H1 (cell line): ENCODE measurements around the gene PRDX3. TPM values are rescaled to one million over a fixed set of nuclear protein-coding genes. Genes with fewer than 3 reads are reported as not detected.

Source experiments
- CTCF ChIA-PET: fragments of 300-600 bp; sonication (Branson Sonifier 250); formaldehyde crosslinking; loops from one replicate; lab custom pipeline; 2021; ENCODE audit not compliant: partially characterized antibody; lab: Charles Lee
- POLR2A ChIA-PET: fragments of 300-600 bp; sonication (Branson Sonifier 250); formaldehyde crosslinking; loops from one replicate; lab custom pipeline; 2021; ENCODE audit warnings: inconsistent platforms; ENCODE audit not compliant: partially characterized antibody; lab: Charles Lee
- DNase-seq, 2 experiments: peaks; one replicate each; pipeline versions ENCODE4 v3.0.0 to v3.0.0-alpha.2; 2010 to 2022; ENCODE audit warnings: low spot score in 2 of 2, low read depth in 1 of 2, mixed read lengths in 1 of 2
- FAIRE-seq: peaks from 2 replicates; lab custom pipeline; 2011; peaks lifted over from hg19 to GRCh38; lab: Jason Lieb, UNC
- H2AFZ ChIP-seq: 2 replicates; pipeline ENCODE4 v1.8.1; 2012; ENCODE audit warnings: low read length, inconsistent platforms
- H2AK5ac ChIP-seq: 2 replicates; pipeline ENCODE4 v1.6.1; 2013; ENCODE audit warnings: low read depth, low read length
- H2BK120ac ChIP-seq: replicated peaks from 2 replicates; pipeline ENCODE3; 2013; ENCODE audit warnings: low read depth, low read length, inconsistent platforms
- H2BK12ac ChIP-seq: 2 replicates; pipeline ENCODE4 v1.6.1; 2013; ENCODE audit warnings: low read depth, low read length
- H2BK15ac ChIP-seq: 2 replicates; pipeline ENCODE4 v1.6.1; 2013; ENCODE audit warnings: low read length
- H2BK20ac ChIP-seq: 2 replicates; pipeline ENCODE4 v1.6.1; 2013; ENCODE audit warnings: low read length
- H2BK5ac ChIP-seq: 2 replicates; pipeline ENCODE4 v1.6.1; 2013; ENCODE audit warnings: low read depth, low read length
- H3K14ac ChIP-seq: 2 replicates; pipeline ENCODE4 v1.6.1; 2013; ENCODE audit warnings: inconsistent platforms; ENCODE audit not compliant: insufficient read length
- H3K18ac ChIP-seq: 2 replicates; pipeline ENCODE4 v1.6.1; 2013; ENCODE audit warnings: low read length; ENCODE audit errors: extremely low read depth
- H3K23ac ChIP-seq: 2 replicates; pipeline ENCODE4 v1.6.1; 2013; ENCODE audit warnings: inconsistent platforms; ENCODE audit not compliant: insufficient read length
- H3K23me2 ChIP-seq: 2 replicates; pipeline ENCODE4 v1.6.1; 2013; ENCODE audit warnings: low read depth, low read length
- H3K27ac ChIP-seq: 2 replicates; pipeline ENCODE4 v1.6.1; 2011; ENCODE audit warnings: low read depth, low read length, inconsistent platforms
- H3K27me3 ChIP-seq, 4 experiments: replicated peaks in 1 of 4; 1 replicate in 1 of 4; 2 replicates in 3 of 4; pipeline versions ENCODE4 v1.6.1 to v1.8.1; 2011 to 2013; ENCODE audit warnings: low read length in 3 of 4, mild to moderate bottlenecking in 3 of 4, inconsistent platforms in 2 of 4, mixed read lengths in 2 of 4, moderate library complexity in 1 of 4; ENCODE audit not compliant: control insufficient read depth in 3 of 4, insufficient read depth in 3 of 4; ENCODE audit errors: extremely low read depth in 1 of 4
- H3K36me3 ChIP-seq, 4 experiments: 2 replicates each; pipeline versions ENCODE4 v1.6.1 to v1.8.1; 2011 to 2013; ENCODE audit warnings: mild to moderate bottlenecking in 4 of 4, low read length in 3 of 4, moderate library complexity in 2 of 4, control low read depth in 1 of 4, inconsistent platforms in 1 of 4; ENCODE audit not compliant: insufficient read depth in 4 of 4, control insufficient read depth in 2 of 4
- H3K4ac ChIP-seq: replicated peaks from 2 replicates; pipeline ENCODE3; 2013; ENCODE audit warnings: low read length, low read depth, mixed read lengths, inconsistent platforms; ENCODE audit not compliant: insufficient read length
- H3K4me1 ChIP-seq, 4 experiments: replicated peaks in 1 of 4; 1 replicate in 1 of 4; 2 replicates in 3 of 4; pipeline versions ENCODE4 v1.6.1 to v1.8.1; 2011 to 2013; ENCODE audit warnings: low read length in 3 of 4, inconsistent platforms in 2 of 4, mixed read lengths in 1 of 4; ENCODE audit not compliant: insufficient read depth in 4 of 4, control insufficient read depth in 3 of 4
- H3K4me2 ChIP-seq, 2 experiments: 2 replicates each; pipeline versions ENCODE4 v1.6.1 to v1.8.1; 2011 to 2013; ENCODE audit warnings: low read depth in 2 of 2, low read length in 2 of 2, control low read depth in 1 of 2, inconsistent platforms in 1 of 2, mild to moderate bottlenecking in 1 of 2; ENCODE audit not compliant: insufficient read depth in 1 of 2
- H3K4me3 ChIP-seq, 4 experiments: fragments of 200-600, 300-600 bp in 1 of 4; sonication (generic), shearing (Covaris generic), sonication (Bioruptor Twin) in 1 of 4; 2 replicates each; pipeline versions ENCODE4 v1.5.1 to v1.8.1; 2011 to 2016; ENCODE audit warnings: low read length in 4 of 4, low read depth in 3 of 4, control low read depth in 2 of 4, inconsistent platforms in 2 of 4, mild to moderate bottlenecking in 2 of 4, mixed read lengths in 1 of 4, moderate library complexity in 1 of 4; ENCODE audit not compliant: insufficient read depth in 2 of 4; ENCODE audit errors: extremely low read depth in 1 of 4
- H3K56ac ChIP-seq: replicated peaks from 2 replicates; pipeline ENCODE3; 2013; ENCODE audit warnings: low read depth, mild to moderate bottlenecking, mixed read lengths, low read length, inconsistent platforms; ENCODE audit not compliant: insufficient read length
- H3K79me1 ChIP-seq: 2 replicates; pipeline ENCODE4 v1.6.1; 2013; ENCODE audit warnings: low read depth, low read length, control low read depth
- H3K79me2 ChIP-seq, 2 experiments: 2 replicates each; pipeline versions ENCODE4 v1.6.1 to v1.8.1; 2012 to 2013; ENCODE audit warnings: low read length in 2 of 2, mild to moderate bottlenecking in 2 of 2, inconsistent platforms in 1 of 2; ENCODE audit not compliant: insufficient read depth in 2 of 2, control insufficient read depth in 1 of 2
- H3K9ac ChIP-seq, 4 experiments: replicated peaks in 1 of 4; 1 replicate in 1 of 4; 2 replicates in 3 of 4; pipeline versions ENCODE4 v1.6.1 to v1.8.1; 2011 to 2013; ENCODE audit warnings: low read depth in 3 of 4, low read length in 3 of 4, control low read depth in 2 of 4, mild to moderate bottlenecking in 2 of 4, moderate library complexity in 2 of 4, inconsistent platforms in 1 of 4; ENCODE audit errors: extremely low read depth in 1 of 4
- H3K9me3 ChIP-seq, 2 experiments: 2 replicates each; pipeline versions ENCODE4 v1.6.1 to v1.8.1; 2012 to 2013; ENCODE audit warnings: mild to moderate bottlenecking in 2 of 2, moderate library complexity in 2 of 2, control low read depth in 1 of 2, inconsistent platforms in 1 of 2, low read depth in 1 of 2, low read length in 1 of 2, mixed read lengths in 1 of 2; ENCODE audit not compliant: insufficient read depth in 2 of 2
- H4K20me1 ChIP-seq, 2 experiments: replicated peaks in 1 of 2; 2 replicates each; pipeline versions ENCODE3 to v1.8.1; 2011 to 2013; ENCODE audit warnings: inconsistent platforms in 2 of 2, low read length in 2 of 2, mild to moderate bottlenecking in 1 of 2; ENCODE audit not compliant: insufficient read depth in 2 of 2, control insufficient read depth in 1 of 2
- H4K5ac ChIP-seq: 2 replicates; pipeline ENCODE4 v1.6.1; 2013; ENCODE audit warnings: low read length, low read depth, mixed read lengths, inconsistent platforms; ENCODE audit not compliant: insufficient read length
- H4K8ac ChIP-seq: 2 replicates; pipeline ENCODE4 v1.8.0; 2013; ENCODE audit warnings: mild to moderate bottlenecking, moderate library complexity, low read length, inconsistent platforms; ENCODE audit not compliant: insufficient read depth; ENCODE audit errors: extremely low read depth
- H4K91ac ChIP-seq: replicated peaks from 2 replicates; pipeline ENCODE3; 2013; ENCODE audit warnings: low read length, mixed read lengths, inconsistent platforms; ENCODE audit not compliant: insufficient read length
- ASH2L ChIP-seq: fragments of 200-600, 300-600 bp; sonication (generic); IDR thresholded peaks from one replicate; pipeline ENCODE4 v1.7.1; 2017; ENCODE audit warnings: low read length
- ATF2 ChIP-seq: IDR thresholded peaks from 2 replicates; pipeline ENCODE4 v1.6.1; 2012; ENCODE audit warnings: low read length, inconsistent platforms
- CBX5 ChIP-seq: fragments of 300-800, 300-1000 bp; sonication (generic); IDR thresholded peaks from 2 replicates; pipeline ENCODE4 v1.7.1; 2016; ENCODE audit warnings: antibody characterized with exemption, low read length, low read depth
- CHD1 ChIP-seq: IDR thresholded peaks from 2 replicates; pipeline ENCODE4 v1.6.1; 2012; ENCODE audit warnings: low read depth, low read length, improper control_type of control experiment
- EP300 ChIP-seq, 2 experiments: IDR thresholded peaks; 1 replicate in 1 of 2; 2 replicates in 1 of 2; pipeline ENCODE4 v1.6.1; 2011 to 2012; ENCODE audit warnings: low read depth in 2 of 2, low read length in 2 of 2, mild to moderate bottlenecking in 2 of 2, borderline replicate concordance in 1 of 2, inconsistent platforms in 1 of 2, moderate library complexity in 1 of 2
- FOSL1 ChIP-seq: IDR thresholded peaks from 2 replicates; pipeline ENCODE4 v1.6.1; 2011; ENCODE audit warnings: mild to moderate bottlenecking, low read depth, low read length, moderate library complexity; ENCODE audit not compliant: insufficient read depth
- PHF8 ChIP-seq: fragments of 200-600 bp; sonication (generic); conservative IDR thresholded peaks from 2 replicates; pipeline ENCODE4 v1.7.1; 2012; ENCODE audit warnings: low read depth, mild to moderate bottlenecking, inconsistent platforms, low read length, moderate library complexity
- SIN3A ChIP-seq, 2 experiments: IDR thresholded peaks in 1 of 2; conservative IDR thresholded peaks in 1 of 2; 2 replicates each; pipeline ENCODE4 v1.6.1; 2011 to 2012; ENCODE audit warnings: low read length in 2 of 2, improper control_type of control experiment in 1 of 2, low read depth in 1 of 2, mild to moderate bottlenecking in 1 of 2
- SRF ChIP-seq: IDR thresholded peaks from 2 replicates; pipeline ENCODE4 v1.6.1; 2011; ENCODE audit warnings: mild to moderate bottlenecking, low read depth, low read length, moderate library complexity
- YY1 ChIP-seq: IDR thresholded peaks from 2 replicates; pipeline ENCODE4 v1.6.1; 2011; ENCODE audit warnings: low read depth, mild to moderate bottlenecking, low read length
- WGBS, 2 experiments: shearing (Covaris generic) in 1 of 2; methylation state at CpG; one replicate each; pipeline versions ENCODE4 v1.1.6 to v1.1.7; 2013 to 2015; ENCODE audit warnings: low lambda C conversion rate in 2 of 2, mixed read lengths in 2 of 2, inconsistent platforms in 1 of 2, low coverage in 1 of 2, missing lambda C conversion rate in 1 of 2; ENCODE audit not compliant: insufficient replicate concordance in 2 of 2, insufficient coverage in 1 of 2, insufficient read length in 1 of 2; ENCODE audit errors: extremely low coverage in 1 of 2, missing lambda C conversion rate in 1 of 2; 5-methylcytosine and 5-hydroxymethylcytosine counted together
- polyA plus RNA-seq, 7 experiments: library from polyadenylated mRNA; depleted of rRNA in 3 of 7; stranded (reverse) in 5 of 7; unstranded in 2 of 7; fragments of >200 nt in 5 of 7; fragments of 200-250 nt in 2 of 7; gene quantifications; 1 replicate in 5 of 7; 2 replicates in 1 of 7; 4 replicates in 1 of 7; pipeline versions ENCODE4 v1.2.1 to v1.2.3, GENCODE V29; 2011 to 2013; ENCODE audit warnings: missing spikeins in 2 of 7, mixed read lengths in 2 of 7
- total RNA-seq: library from RNA; stranded (reverse); fragmentation: NEBNext Ultra II Directional; extraction: Animal tissue kit (Norgen Biotek cat#: 25700); gene quantifications from 2 replicates; pipeline ENCODE4 v1.2.1, GENCODE V29; 2021

PRDX3 gene
- total and polyA plus RNA-seq, 2 of the 8 experiments (the other 6 are each of a cell fraction or from before 2014, with no cell fraction given), result 201 to 208 TPM

DNA sequence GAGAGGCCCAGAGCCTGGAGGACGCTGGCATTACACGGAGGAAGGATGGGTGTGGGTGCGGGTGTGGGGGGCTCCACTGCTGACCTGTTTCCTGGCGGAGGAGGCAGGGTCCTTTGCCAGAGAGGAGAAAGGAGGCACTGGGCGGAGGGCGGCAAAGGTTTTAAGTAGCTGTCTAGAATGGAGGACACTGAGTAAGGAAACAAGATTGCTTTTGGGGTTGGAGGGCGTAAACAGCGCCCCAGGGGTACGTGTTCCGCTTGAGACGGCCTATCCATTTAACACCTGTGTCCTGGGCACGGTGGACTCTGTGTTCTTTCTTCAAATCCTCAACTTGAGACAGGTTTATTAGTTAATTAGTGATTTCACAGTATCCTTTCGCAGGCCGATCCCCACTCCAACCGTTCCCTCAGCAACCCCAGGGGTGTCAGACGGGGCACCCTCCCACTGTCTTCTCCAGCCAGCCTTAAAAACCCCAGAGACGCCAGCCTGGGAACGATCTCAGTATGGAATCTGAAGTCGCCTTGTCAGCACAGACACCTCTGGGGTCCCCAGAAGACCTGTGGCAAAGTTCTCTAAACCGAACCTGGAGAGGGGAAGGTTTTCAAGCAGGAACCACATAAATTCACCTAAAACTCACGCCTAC lies 37.9 kb downstream of the PRDX3 start:
- WGBS, 2 experiments, result 95% methylated on average over 21 of the region's 21 CpGs; no CpG with 5 or more reads in 1 of the 2 experiments
- Histone ChIP-seq H3K14ac (no peak overlapping the region), H3K9me3 (no peaks in the 10 kb centered on the region), H2BK15ac (no peak overlapping the region), H3K79me1 (no peaks in the 10 kb centered on the region), H3K9ac (no peak overlapping the region), H3K27ac (no peak overlapping the region), H4K5ac (no peak overlapping the region), H2BK5ac (no peak overlapping the region), H3K23me2 (no peaks in the 10 kb centered on the region), H3K36me3 (peaks cover 0 to 3% (median 0%) of the 10 kb centered on the region in 4 experiments; a peak in 1 of 8 replicates), H4K20me1 (peaks cover 3 to 7% of the 10 kb centered on the region in 2 experiments), H3K4me1 (no peaks in the 10 kb centered on the region), H2BK20ac (no peak overlapping the region), H3K56ac (no peak overlapping the region), H3K79me2 (no peaks in the 10 kb centered on the region), H3K4ac (no peak overlapping the region), H3K23ac (no peak overlapping the region), H3K4me3 (no peak overlapping the region), H3K27me3 (no peaks in the 10 kb centered on the region), H4K8ac (no peak overlapping the region), H3K4me2 (no peak overlapping the region), H2AK5ac (no peak overlapping the region), H4K91ac (no peak overlapping the region), H2AFZ (no peak overlapping the region), H2BK120ac (no peak overlapping the region), H2BK12ac (no peak overlapping the region), H3K18ac (no peak overlapping the region)
- CTCF ChIA-PET, result interaction anchor here (0.8 to 3.0 kb wide), 8 partner anchors 11 to 281 kb away, joined by 3 to 16 read pairs (median 3); no protein-coding TSS in a partner anchor
- FAIRE-seq, result no peak
- POLR2A ChIA-PET, result interaction anchor here (1.0 to 1.4 kb wide), 2 partner anchors 9 kb away, joined by 3 to 4 read pairs; no protein-coding TSS in a partner anchor
- TF ChIP-seq CBX5, result no peak
- no peak for TF ChIP-seq SRF
- no peak for TF ChIP-seq SIN3A (conservative IDR thresholded peaks at IDR 0.05 in 1 of 2, IDR thresholded peaks at IDR 0.05 in 1 of 2; ENCODE audit: low read depth in 1 of 2, low read length in 2 of 2)
- no peak for TF ChIP-seq EP300 (IDR thresholded peaks at IDR 0.05; ENCODE audit: borderline replicate concordance in 1 of 2, low read depth in 2 of 2, low read length in 2 of 2)
- TF ChIP-seq FOSL1, result no peak
- no peak for TF ChIP-seq ASH2L
- no peak for TF ChIP-seq PHF8
- no peak for TF ChIP-seq ATF2
- no peak for TF ChIP-seq YY1
- TF ChIP-seq CHD1, result no peak
- DNase-seq, result no peak
